ENCODE measurements around the gene TTC33.

DNA sequence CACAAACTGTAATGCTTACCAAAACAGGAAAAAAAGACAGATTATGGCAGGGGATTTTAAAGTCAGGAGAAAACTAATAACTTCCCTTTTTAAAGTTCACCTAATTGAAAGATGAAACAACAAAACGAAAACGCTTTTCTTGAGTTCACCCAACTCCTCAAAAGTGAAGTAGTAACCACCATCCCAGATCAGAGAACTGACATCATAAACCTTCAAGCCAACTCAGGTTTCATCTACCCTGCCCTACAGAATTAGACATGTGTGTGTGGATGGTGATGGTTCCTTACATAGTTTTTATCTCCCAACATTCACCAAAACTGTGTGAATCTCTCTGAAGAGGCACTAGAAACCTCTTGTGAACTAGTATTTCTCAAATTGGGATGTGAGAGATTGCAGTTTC, 271.3 kb downstream of the TTC33 start:
- TF ChIP-seq DPF2 (CRISPR knock-in tag; IDR thresholded peaks at IDR 0.05; ENCODE audit: borderline replicate concordance, low read depth) (no peak), KAT8 (CRISPR knock-in tag; IDR thresholded peaks at IDR 0.05) (no peak), FOXP1 (IDR thresholded peaks at IDR 0.05) (no peak), FOXP1 (CRISPR knock-in tag; IDR thresholded peaks at IDR 0.05) (no peak), POLR2A (IDR thresholded peaks at IDR 0.05; ENCODE audit: insufficient read depth in 1 of 2, low read depth in 2 of 2, low read length in 2 of 2) (no peak), RORA (CRISPR knock-in tag; IDR thresholded peaks at IDR 0.05) (no peak), RAD21 (CRISPR knock-in tag; IDR thresholded peaks at IDR 0.05) (no peak), YY1 (IDR thresholded peaks at IDR 0.05; ENCODE audit: insufficient read depth, insufficient replicate concordance, low read depth, low read length) (no peak)
- TF ChIP-seq, protein P1, sequence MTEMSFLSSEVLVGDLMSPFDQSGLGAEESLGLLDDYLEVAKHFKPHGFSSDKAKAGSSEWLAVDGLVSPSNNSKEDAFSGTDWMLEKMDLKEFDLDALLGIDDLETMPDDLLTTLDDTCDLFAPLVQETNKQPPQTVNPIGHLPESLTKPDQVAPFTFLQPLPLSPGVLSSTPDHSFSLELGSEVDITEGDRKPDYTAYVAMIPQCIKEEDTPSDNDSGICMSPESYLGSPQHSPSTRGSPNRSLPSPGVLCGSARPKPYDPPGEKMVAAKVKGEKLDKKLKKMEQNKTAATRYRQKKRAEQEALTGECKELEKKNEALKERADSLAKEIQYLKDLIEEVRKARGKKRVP (CRISPR knock-in tag; IDR thresholded peaks at IDR 0.05): no peak
- TF ChIP-seq, protein P2, sequence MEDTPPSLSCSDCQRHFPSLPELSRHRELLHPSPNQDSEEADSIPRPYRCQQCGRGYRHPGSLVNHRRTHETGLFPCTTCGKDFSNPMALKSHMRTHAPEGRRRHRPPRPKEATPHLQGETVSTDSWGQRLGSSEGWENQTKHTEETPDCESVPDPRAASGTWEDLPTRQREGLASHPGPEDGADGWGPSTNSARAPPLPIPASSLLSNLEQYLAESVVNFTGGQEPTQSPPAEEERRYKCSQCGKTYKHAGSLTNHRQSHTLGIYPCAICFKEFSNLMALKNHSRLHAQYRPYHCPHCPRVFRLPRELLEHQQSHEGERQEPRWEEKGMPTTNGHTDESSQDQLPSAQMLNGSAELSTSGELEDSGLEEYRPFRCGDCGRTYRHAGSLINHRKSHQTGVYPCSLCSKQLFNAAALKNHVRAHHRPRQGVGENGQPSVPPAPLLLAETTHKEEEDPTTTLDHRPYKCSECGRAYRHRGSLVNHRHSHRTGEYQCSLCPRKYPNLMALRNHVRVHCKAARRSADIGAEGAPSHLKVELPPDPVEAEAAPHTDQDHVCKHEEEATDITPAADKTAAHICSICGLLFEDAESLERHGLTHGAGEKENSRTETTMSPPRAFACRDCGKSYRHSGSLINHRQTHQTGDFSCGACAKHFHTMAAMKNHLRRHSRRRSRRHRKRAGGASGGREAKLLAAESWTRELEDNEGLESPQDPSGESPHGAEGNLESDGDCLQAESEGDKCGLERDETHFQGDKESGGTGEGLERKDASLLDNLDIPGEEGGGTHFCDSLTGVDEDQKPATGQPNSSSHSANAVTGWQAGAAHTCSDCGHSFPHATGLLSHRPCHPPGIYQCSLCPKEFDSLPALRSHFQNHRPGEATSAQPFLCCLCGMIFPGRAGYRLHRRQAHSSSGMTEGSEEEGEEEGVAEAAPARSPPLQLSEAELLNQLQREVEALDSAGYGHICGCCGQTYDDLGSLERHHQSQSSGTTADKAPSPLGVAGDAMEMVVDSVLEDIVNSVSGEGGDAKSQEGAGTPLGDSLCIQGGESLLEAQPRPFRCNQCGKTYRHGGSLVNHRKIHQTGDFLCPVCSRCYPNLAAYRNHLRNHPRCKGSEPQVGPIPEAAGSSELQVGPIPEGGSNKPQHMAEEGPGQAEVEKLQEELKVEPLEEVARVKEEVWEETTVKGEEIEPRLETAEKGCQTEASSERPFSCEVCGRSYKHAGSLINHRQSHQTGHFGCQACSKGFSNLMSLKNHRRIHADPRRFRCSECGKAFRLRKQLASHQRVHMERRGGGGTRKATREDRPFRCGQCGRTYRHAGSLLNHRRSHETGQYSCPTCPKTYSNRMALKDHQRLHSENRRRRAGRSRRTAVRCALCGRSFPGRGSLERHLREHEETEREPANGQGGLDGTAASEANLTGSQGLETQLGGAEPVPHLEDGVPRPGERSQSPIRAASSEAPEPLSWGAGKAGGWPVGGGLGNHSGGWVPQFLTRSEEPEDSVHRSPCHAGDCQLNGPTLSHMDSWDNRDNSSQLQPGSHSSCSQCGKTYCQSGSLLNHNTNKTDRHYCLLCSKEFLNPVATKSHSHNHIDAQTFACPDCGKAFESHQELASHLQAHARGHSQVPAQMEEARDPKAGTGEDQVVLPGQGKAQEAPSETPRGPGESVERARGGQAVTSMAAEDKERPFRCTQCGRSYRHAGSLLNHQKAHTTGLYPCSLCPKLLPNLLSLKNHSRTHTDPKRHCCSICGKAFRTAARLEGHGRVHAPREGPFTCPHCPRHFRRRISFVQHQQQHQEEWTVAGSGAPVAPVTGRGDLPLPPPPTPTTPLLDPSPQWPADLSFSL (CRISPR knock-in tag; IDR thresholded peaks at IDR 0.05): no peak
